Thyroid gland (tissue), 4 donors: ENCODE results near the gene SNED1.

Experiments used
- CTCF ChIP-seq, 6 experiments: fragments of 200-600 bp in 3 of 6; fragments of 450-650 bp in 3 of 6; sonication (generic) in 3 of 6; IDR thresholded peaks; one replicate each; pipeline ENCODE4 v1.5.1; 2016 to 2019; ENCODE audit warnings: antibody characterized with exemption in 6 of 6, mild to moderate bottlenecking in 2 of 6, inconsistent platforms in 1 of 6, moderate library complexity in 1 of 6
- POLR2A ChIP-seq, 2 donors: fragments of 450-650 bp; IDR thresholded peaks; one replicate each; pipeline ENCODE4 v1.6.1; 2017; ENCODE audit warnings: antibody characterized with exemption in 2 of 2, mild to moderate bottlenecking in 2 of 2, moderate library complexity in 1 of 2

- no peak for TF ChIP-seq POLR2A (IDR thresholded peaks at IDR 0.05)
- TF ChIP-seq CTCF (IDR thresholded peaks at IDR 0.05) = no peak
Observed at GRCh38 chr2:240988146-240988545, 10.3 kb upstream of the SNED1 start.
